ENCODE data around the gene THRB.

THRB gene

DNA sequence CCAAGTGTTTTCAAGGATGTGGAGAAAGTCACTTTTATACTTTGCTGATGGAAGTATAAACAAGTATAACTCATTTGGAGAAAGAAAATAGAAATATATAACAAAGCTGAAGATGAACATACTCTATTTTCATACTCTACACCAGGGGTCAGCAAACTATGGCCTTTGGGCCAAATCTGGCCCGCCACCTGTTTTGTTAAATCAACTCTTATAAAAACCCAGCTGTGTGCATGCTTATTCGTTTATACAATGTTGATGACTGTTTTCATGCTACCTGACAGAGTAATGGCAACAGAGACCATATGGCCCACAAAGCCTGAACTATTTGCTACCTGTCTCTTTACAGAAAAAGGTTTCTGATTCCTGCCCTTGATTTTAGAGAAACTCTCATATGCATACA is 425.6 kb downstream of the THRB start:
- peak; percentile 30 for DNase-seq

DNA sequence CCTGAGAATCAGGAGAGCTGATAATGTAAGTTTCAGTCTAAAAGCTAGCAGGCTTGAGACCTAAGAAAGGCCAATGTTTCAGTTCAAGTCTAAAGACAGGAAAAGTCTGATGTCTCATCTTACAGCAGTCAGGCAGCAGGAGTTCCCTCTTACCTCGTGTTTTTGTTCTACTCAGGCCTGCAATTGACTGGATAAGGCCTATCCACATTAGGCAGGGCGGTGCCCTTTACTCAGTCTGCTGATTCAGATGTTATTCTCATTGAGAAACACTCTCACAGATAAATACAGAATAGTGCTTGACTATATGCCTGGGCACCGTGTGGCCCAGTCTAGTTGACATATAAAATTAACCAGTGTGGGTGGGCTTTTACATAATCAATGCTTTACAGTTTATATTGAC is 427.2 kb downstream of the THRB start:
- DNase-seq, result peak; percentile 55

Data from hematopoietic multipotent progenitor cell treated with erythropoietin and hydrocortisone succinate and interleukin-3 and kit ligand, for 8 days (in vitro differentiated cells).